ENCODE measurements around the gene CCDC50.

CCDC50 gene

DNA sequence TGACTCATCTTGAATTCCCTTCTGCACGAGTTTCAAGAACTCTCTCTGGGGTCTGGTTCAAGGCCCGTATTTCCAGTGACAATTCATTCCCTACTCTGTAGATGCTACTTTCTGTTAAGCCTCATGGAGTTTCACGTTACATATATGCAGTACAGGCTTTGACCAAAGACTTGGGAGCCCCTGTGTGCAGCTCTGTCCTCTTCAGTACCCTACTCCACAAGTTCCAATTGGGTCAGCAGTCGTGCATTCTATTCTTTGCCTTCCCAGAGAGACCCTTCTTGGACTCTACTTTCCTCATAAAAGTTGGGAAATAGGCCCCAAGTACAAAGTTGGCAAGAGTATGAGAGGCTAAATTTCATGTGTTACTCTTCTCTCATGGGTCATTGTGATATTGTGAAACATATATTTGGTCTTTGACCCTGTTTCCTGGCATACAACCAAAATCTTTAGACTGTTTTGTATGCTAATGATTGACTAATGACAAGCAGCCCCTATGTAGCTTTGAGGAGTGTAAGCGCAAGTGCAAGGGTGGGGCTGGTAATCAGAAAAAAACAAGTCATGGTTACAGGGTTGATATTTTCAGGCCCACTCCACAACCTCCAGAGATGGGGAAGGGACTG lies 15.0 kb upstream of the CCDC50 start:
- Histone ChIP-seq H3K27me3 (ENCODE audit: insufficient read depth, poor library complexity, severe bottlenecking) (no peaks in the 10 kb centered on the region), H3K27ac (replicated peaks) (no peak overlapping the region), H3K4me3 (replicated peaks; ENCODE audit: insufficient read depth, low read length) (no peak overlapping the region)
- no peak for DNase-seq (ENCODE audit: low read depth in 1 of 2, low spot score in 1 of 2)
- TF ChIP-seq SPI1 (IDR thresholded peaks at IDR 0.05; ENCODE audit: borderline replicate concordance, low read depth) = no peak
- TF ChIP-seq, protein P1, sequence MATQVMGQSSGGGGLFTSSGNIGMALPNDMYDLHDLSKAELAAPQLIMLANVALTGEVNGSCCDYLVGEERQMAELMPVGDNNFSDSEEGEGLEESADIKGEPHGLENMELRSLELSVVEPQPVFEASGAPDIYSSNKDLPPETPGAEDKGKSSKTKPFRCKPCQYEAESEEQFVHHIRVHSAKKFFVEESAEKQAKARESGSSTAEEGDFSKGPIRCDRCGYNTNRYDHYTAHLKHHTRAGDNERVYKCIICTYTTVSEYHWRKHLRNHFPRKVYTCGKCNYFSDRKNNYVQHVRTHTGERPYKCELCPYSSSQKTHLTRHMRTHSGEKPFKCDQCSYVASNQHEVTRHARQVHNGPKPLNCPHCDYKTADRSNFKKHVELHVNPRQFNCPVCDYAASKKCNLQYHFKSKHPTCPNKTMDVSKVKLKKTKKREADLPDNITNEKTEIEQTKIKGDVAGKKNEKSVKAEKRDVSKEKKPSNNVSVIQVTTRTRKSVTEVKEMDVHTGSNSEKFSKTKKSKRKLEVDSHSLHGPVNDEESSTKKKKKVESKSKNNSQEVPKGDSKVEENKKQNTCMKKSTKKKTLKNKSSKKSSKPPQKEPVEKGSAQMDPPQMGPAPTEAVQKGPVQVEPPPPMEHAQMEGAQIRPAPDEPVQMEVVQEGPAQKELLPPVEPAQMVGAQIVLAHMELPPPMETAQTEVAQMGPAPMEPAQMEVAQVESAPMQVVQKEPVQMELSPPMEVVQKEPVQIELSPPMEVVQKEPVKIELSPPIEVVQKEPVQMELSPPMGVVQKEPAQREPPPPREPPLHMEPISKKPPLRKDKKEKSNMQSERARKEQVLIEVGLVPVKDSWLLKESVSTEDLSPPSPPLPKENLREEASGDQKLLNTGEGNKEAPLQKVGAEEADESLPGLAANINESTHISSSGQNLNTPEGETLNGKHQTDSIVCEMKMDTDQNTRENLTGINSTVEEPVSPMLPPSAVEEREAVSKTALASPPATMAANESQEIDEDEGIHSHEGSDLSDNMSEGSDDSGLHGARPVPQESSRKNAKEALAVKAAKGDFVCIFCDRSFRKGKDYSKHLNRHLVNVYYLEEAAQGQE (IDR thresholded peaks at IDR 0.05; ENCODE audit: insufficient replicate concordance, low read depth) = no peak
- no peak for TF ChIP-seq GABPA (IDR thresholded peaks at IDR 0.05; ENCODE audit: low read depth)

DNA sequence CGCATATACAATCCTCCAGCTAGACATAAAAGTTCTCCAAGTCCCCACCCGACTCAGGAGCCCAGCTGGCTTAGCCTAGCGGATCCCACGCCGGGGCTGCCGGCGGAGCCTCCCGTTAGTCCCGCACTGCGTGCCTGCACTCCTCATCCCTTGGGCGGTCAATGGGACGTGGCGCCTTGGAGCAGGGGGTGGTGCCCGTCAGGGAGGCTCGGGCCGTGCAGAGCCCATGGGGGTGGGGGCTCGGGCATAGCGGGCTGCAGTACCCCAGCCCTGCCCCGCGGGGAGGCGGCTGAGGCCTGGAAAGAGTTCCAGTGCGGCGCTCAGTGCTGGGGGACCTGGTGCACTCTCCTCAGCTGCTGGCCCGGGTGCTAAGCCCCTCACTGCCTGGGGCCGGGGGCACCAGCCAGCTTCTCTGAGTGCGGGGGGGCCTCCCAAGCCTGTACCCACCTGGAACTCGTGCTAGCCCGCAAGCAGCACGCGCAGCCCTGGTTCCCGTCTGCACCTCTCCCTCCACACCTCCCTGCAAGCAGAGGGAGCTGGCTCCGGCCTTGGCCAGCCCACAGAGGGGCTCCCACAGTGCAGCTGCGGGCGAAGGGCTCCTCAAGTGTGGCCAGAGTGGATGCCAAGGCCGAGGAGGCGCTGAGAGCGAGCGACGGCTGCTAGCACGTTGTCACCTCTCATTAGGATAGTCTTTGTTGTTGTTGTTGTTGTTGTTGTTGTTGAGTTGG lies 12.2 kb upstream of the CCDC50 start:
- Histone ChIP-seq H3K27me3 (ENCODE audit: insufficient read depth, poor library complexity, severe bottlenecking) (no peaks in the 10 kb centered on the region), H3K4me3 (replicated peaks; ENCODE audit: insufficient read depth, low read length) (no peak overlapping the region), H3K27ac (replicated peaks) (no peak overlapping the region)
- TF ChIP-seq SPI1 (IDR thresholded peaks at IDR 0.05; ENCODE audit: borderline replicate concordance, low read depth) = no peak
- no peak for TF ChIP-seq GABPA (IDR thresholded peaks at IDR 0.05; ENCODE audit: low read depth)
- TF ChIP-seq, protein P1 (IDR thresholded peaks at IDR 0.05; ENCODE audit: insufficient replicate concordance, low read depth) = no peak
- TF ChIP-seq, protein P2, sequence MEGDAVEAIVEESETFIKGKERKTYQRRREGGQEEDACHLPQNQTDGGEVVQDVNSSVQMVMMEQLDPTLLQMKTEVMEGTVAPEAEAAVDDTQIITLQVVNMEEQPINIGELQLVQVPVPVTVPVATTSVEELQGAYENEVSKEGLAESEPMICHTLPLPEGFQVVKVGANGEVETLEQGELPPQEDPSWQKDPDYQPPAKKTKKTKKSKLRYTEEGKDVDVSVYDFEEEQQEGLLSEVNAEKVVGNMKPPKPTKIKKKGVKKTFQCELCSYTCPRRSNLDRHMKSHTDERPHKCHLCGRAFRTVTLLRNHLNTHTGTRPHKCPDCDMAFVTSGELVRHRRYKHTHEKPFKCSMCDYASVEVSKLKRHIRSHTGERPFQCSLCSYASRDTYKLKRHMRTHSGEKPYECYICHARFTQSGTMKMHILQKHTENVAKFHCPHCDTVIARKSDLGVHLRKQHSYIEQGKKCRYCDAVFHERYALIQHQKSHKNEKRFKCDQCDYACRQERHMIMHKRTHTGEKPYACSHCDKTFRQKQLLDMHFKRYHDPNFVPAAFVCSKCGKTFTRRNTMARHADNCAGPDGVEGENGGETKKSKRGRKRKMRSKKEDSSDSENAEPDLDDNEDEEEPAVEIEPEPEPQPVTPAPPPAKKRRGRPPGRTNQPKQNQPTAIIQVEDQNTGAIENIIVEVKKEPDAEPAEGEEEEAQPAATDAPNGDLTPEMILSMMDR (IDR thresholded peaks at IDR 0.05; ENCODE audit: insufficient read depth, low read length) = no peak
- no peak for DNase-seq (ENCODE audit: low read depth in 1 of 2, low spot score in 1 of 2)

DNA sequence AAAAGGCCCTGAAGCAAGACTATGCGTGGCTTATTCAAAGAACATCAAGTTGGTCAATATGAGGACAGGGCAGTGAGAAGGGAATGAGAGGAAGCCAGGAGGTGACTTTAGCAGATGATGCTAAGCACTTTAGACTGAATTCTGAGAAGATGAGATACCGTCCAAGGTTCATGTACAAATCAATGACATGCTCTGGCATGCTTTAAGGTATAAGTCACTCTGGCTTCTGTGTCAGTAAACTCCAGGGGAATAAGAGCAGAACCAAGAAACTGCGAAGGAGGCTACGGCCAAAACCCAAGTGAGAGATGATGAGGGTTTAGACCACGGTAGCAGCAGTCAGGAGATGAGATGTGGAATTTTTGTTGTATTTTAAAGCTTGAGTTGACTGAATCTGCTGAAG lies 8.9 kb upstream of the CCDC50 start:
- Histone ChIP-seq H3K27me3 (ENCODE audit: insufficient read depth, poor library complexity, severe bottlenecking) (no peaks in the 10 kb centered on the region), H3K4me3 (replicated peaks; ENCODE audit: insufficient read depth, low read length) (no peak overlapping the region), H3K27ac (replicated peaks) (no peak overlapping the region)
- TF ChIP-seq GABPA (IDR thresholded peaks at IDR 0.05; ENCODE audit: low read depth) (no peak), SPI1 (IDR thresholded peaks at IDR 0.05; ENCODE audit: borderline replicate concordance, low read depth) (no peak)
- TF ChIP-seq, protein P1 (IDR thresholded peaks at IDR 0.05; ENCODE audit: insufficient replicate concordance, low read depth) = no peak
- DNase-seq (ENCODE audit: low read depth in 1 of 2, low spot score in 1 of 2) = no peak

DNA sequence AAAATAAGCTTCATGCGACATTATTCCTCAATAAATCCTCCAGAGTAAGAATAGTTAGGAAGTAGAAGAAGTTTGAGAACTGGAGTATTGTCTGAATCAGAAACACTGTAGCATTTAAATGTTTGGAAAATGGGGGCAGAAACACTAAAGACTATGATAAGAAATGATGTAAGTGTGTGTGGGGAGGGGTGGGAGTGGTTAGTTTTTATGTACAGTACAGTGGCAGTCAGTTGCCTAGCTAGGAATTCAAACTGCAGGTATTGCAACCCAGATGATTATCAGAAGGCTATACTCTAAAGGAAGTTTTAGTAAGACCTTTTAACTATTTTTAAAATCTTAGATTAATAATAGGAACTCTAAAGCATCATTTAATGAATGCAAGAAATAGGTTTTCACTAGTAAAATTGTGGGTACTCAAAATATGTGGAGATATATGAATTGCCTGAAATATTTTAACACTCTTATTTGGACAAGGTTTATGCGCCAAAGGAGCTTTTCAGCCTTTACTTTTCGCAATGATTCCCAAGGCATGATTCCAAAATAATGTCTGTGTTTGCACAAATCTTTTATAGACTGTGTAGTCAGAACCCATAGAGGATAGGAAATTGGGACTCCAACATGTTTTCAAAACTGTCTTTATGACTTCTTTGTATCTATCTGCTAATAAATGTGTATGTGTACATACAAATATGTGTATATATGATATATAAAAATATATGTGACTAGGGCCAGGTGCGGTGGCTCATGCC lies 8.0 kb upstream of the CCDC50 start:
- TF ChIP-seq GABPA (IDR thresholded peaks at IDR 0.05; ENCODE audit: low read depth) (no peak), POLR2AphosphoS5 (IDR thresholded peaks at IDR 0.05; ENCODE audit: low read depth) (no peak), SPI1 (IDR thresholded peaks at IDR 0.05; ENCODE audit: borderline replicate concordance, low read depth) (no peak)
- TF ChIP-seq, protein P2 (IDR thresholded peaks at IDR 0.05; ENCODE audit: insufficient read depth, low read length) = no peak
- TF ChIP-seq, protein P1 (IDR thresholded peaks at IDR 0.05; ENCODE audit: insufficient replicate concordance, low read depth) = no peak
- no peak overlapping the region for H3K27ac ChIP-seq (replicated peaks)
- no peaks in the 10 kb centered on the region for H3K27me3 ChIP-seq (ENCODE audit: insufficient read depth, poor library complexity, severe bottlenecking)
- DNase-seq (ENCODE audit: low read depth in 1 of 2, low spot score in 1 of 2) = no peak
- no peak overlapping the region for H3K4me3 ChIP-seq (replicated peaks; ENCODE audit: insufficient read depth, low read length)
